ENCODE measurements around the gene E2F8. TPM values are rescaled to one million over a fixed set of nuclear protein-coding genes. Genes with fewer than 3 reads are reported as not detected.

The E2F8 gene
- polyA plus RNA-seq, 1 of the 3 experiments (the other 2 are of a cell fraction) = 2.7 TPM

- TF ChIP-seq PBX3 (IDR thresholded peaks at IDR 0.05) (peak; percentile 27; the same call in 1 of the 2 replicates), POLR2AphosphoS5 (IDR thresholded peaks at IDR 0.05; ENCODE audit: low read depth, low read length) (no peak), REST (IDR thresholded peaks at IDR 0.05; ENCODE audit: low read depth, low read length) (no peak), RCOR1 (IDR thresholded peaks at IDR 0.05; ENCODE audit: low read length) (no peak), ZBTB33 (IDR thresholded peaks at IDR 0.05; ENCODE audit: borderline replicate concordance, low read depth) (no peak), FOXJ3 (CRISPR knock-in tag; IDR thresholded peaks at IDR 0.05) (no peak), RFX5 (IDR thresholded peaks at IDR 0.05; ENCODE audit: low read length) (no peak), TCF12 (IDR thresholded peaks at IDR 0.05) (peak; percentile 76), MXI1 (IDR thresholded peaks at IDR 0.05; ENCODE audit: low read depth, low read length) (no peak), FOSL2 (IDR thresholded peaks at IDR 0.05; ENCODE audit: borderline replicate concordance, low read depth) (no peak; the same call in 1 of the 2 replicates), NRF1 (IDR thresholded peaks at IDR 0.05; ENCODE audit: low read depth, low read length) (no peak), IRF3 (IDR thresholded peaks at IDR 0.05; ENCODE audit: low read depth, low read length) (no peak), GATA2 (CRISPR knock-in tag; IDR thresholded peaks at IDR 0.05) (no peak), TEAD4 (IDR thresholded peaks at IDR 0.05; ENCODE audit: borderline replicate concordance, insufficient read depth) (no peak)
Observed at GRCh38 chr11:19200410-19201201, 40.1 kb downstream of the E2F8 start (continued).
